Measurements from ENCODE around the gene FLRT2. TPM values are rescaled to one million over a fixed set of nuclear protein-coding genes. Genes with fewer than 3 reads are reported as not detected.

The FLRT2 gene
- total and polyA plus RNA-seq, 9 of the 15 experiments (the other 6 are each of a cell fraction or from before 2014, with no cell fraction given), result 0.02 TPM; not detected in 8

- Histone ChIP-seq H3K9me1 (ENCODE audit: control insufficient read depth, insufficient read depth, low read length) (no peaks in the 10 kb centered on the region), H3K27ac (ENCODE audit: extremely low read depth, low read depth, low read length) (no peak overlapping the region), H3K4me2 (ENCODE audit: insufficient read depth, low read length) (no peak overlapping the region), H3K9ac (ENCODE audit: insufficient read depth in 1 of 2, low read depth in 2 of 2, low read length in 2 of 2) (no peak overlapping the region), H3K4me1 (replicated peaks in 1 of 2; ENCODE audit: control insufficient read depth in 2 of 2, insufficient read depth in 2 of 2, low read length in 2 of 2) (no peaks in the 10 kb centered on the region), H3K4me3 (no peak overlapping the region), H4K20me1 (replicated peaks; ENCODE audit: control insufficient read depth, insufficient read depth, low read length) (no peaks in the 10 kb centered on the region), H3K9me3 (replicated peaks; ENCODE audit: control insufficient read depth, insufficient read depth, low read depth, low read length) (no peaks in the 10 kb centered on the region), H2AFZ (ENCODE audit: low read depth, low read length) (no peak overlapping the region), H3K79me2 (ENCODE audit: control insufficient read depth, insufficient read depth, low read length) (no peaks in the 10 kb centered on the region), H3K36me3 (ENCODE audit: control insufficient read depth, insufficient read depth, low read length) (no peaks in the 10 kb centered on the region), H3K27me3 (ENCODE audit: control insufficient read depth in 2 of 2, insufficient read depth in 2 of 2, low read length in 2 of 2) (no peaks in the 10 kb centered on the region)
- ATAC-seq, result no peak
- in situ Hi-C loops (cut with MboI) (no loop called here), intact Hi-C loops (cut with micrococcal nuclease) (no loop called here)
- CTCF ChIA-PET (ENCODE audit: low intra/inter-chr PET ratio), result no interaction called here
- WGBS (ENCODE audit: insufficient coverage, low coverage, missing lambda C conversion rate), result 0% methylated on average over 1 of the region's 1 CpG
- no TSS peak for BruUV-seq (replicated peaks)
- FAIRE-seq, result no peak
- POLR2A ChIA-PET, result no interaction called here
- DNase-seq (ENCODE audit: extremely low read depth in 1 of 4, low spot score in 3 of 4), result no peak
- TF ChIP-seq CCAR2 (IDR thresholded peaks at IDR 0.05; ENCODE audit: low read depth, low read length) (no peak), YY1 (IDR thresholded peaks at IDR 0.05; ENCODE audit: borderline replicate concordance in 1 of 3, control insufficient read depth in 1 of 3, extremely low read depth in 1 of 3, insufficient read depth in 3 of 3, insufficient read length in 1 of 3, insufficient replicate concordance in 2 of 3, low read depth in 1 of 3, low read length in 2 of 3) (no peak), ZNF408 (CRISPR knock-in tag; IDR thresholded peaks at IDR 0.05; ENCODE audit: low read depth) (no peak), PTBP1 (IDR thresholded peaks at IDR 0.05; ENCODE audit: low read depth, low read length) (no peak), NFATC3 (IDR thresholded peaks at IDR 0.05) (no peak), MAFK (IDR thresholded peaks at IDR 0.05; ENCODE audit: low read length) (no peak), MTA2 (IDR thresholded peaks at IDR 0.05; ENCODE audit: low read depth) (no peak), TRIM28 (IDR thresholded peaks at IDR 0.05) (no peak), GTF2F1 (IDR thresholded peaks at IDR 0.05; ENCODE audit: low read depth, low read length) (no peak), MCM2 (IDR thresholded peaks at IDR 0.05; ENCODE audit: low read depth) (no peak), ATF1 (CRISPR knock-in tag; IDR thresholded peaks at IDR 0.05) (no peak), ATF1 (tag; IDR thresholded peaks at IDR 0.05) (no peak), ESRRB (CRISPR knock-in tag; IDR thresholded peaks at IDR 0.05; ENCODE audit: borderline replicate concordance) (no peak), MITF (IDR thresholded peaks at IDR 0.05) (no peak), ZNF253 (CRISPR knock-in tag; conservative IDR thresholded peaks at IDR 0.05) (no peak), BRF2 (IDR thresholded peaks at IDR 0.05; ENCODE audit: borderline replicate concordance, insufficient read depth, insufficient read length) (no peak), NR2C2 (CRISPR knock-in tag; IDR thresholded peaks at IDR 0.05) (no peak), NR2C2 (tag; IDR thresholded peaks at IDR 0.05) (no peak), CBX8 (IDR thresholded peaks at IDR 0.05; ENCODE audit: borderline replicate concordance, extremely low read depth, low read depth, low read length, poor library complexity, severe bottlenecking) (no peak), ZNF707 (CRISPR knock-in tag; conservative IDR thresholded peaks at IDR 0.05) (no peak), SAFB (IDR thresholded peaks at IDR 0.05; ENCODE audit: borderline replicate concordance, low read depth, low read length) (no peak), SETDB1 (IDR thresholded peaks at IDR 0.05; ENCODE audit: low read length) (no peak)
Observed at GRCh38 chr14:85575617-85575898, 45.6 kb downstream of the FLRT2 start.

Data from K562 (cell line).